GM12891 (cell line): ENCODE data around the gene ATPAF2.
"Not testable (repeated sequence)": the region's sequence is repeated elsewhere in the genome, so short reads cannot be mapped to it uniquely, and the experiment has no call there.

Source experiments
- DNase-seq: peaks from one replicate; pipeline ENCODE4 v3.0.0; 2011; ENCODE audit warnings: low spot score; ENCODE audit not compliant: insufficient read length
- FAIRE-seq: peaks from 2 replicates; lab custom pipeline; 2011; peaks lifted over from hg19 to GRCh38; lab: Jason Lieb, UNC
- PAX5 ChIP-seq: IDR thresholded peaks from 2 replicates; pipeline ENCODE4 v1.6.1; 2011; ENCODE audit warnings: low read length, moderate library complexity, mild to moderate bottlenecking; ENCODE audit not compliant: insufficient read depth, severe bottlenecking
- POLR2A ChIP-seq: IDR thresholded peaks from 2 replicates; pipeline ENCODE4 v1.6.1; 2011; ENCODE audit warnings: low read depth, low read length, control low read depth
- POLR2AphosphoS5 ChIP-seq: IDR thresholded peaks from 2 replicates; pipeline ENCODE4 v1.6.1; 2011; ENCODE audit warnings: low read depth, low read length, control low read depth
- POU2F2 ChIP-seq: IDR thresholded peaks from 2 replicates; pipeline ENCODE4 v1.6.1; 2011; ENCODE audit warnings: low read depth, mild to moderate bottlenecking, control low read depth, low read length, moderate library complexity
- SPI1 ChIP-seq: IDR thresholded peaks from 2 replicates; pipeline ENCODE4 v1.6.1; 2011; ENCODE audit warnings: low read depth, low read length, control low read depth
- TAF1 ChIP-seq: IDR thresholded peaks from 2 replicates; pipeline ENCODE4 v1.6.1; 2011; ENCODE audit warnings: low read depth, low read length, control low read depth

Gene ATPAF2

GRCh38 chr17:18009609-18010420 is 29.2 kb downstream of the ATPAF2 start:
- TF ChIP-seq POLR2AphosphoS5, result no peak
- FAIRE-seq (no peak), DNase-seq (no peak)

GRCh38 chr17:18008496-18009268 is 30.3 kb downstream of the ATPAF2 start:
- FAIRE-seq (no peak), DNase-seq (no peak)
- TF ChIP-seq PAX5 (no peak), POU2F2 (no peak), POLR2AphosphoS5 (no peak), TAF1 (no peak), POLR2A (no peak), SPI1 (no peak)

GRCh38 chr17:18006495-18007239 is 32.3 kb downstream of the ATPAF2 start:
- FAIRE-seq, result no peak
- TF ChIP-seq SPI1 (no peak), PAX5 (no peak), POLR2A (no peak), POU2F2 (no peak), TAF1 (no peak), POLR2AphosphoS5 (no peak)
- DNase-seq, result no peak

GRCh38 chr17:18005496-18005895 is 33.5 kb downstream of the ATPAF2 start:
- FAIRE-seq (no peak), DNase-seq (no peak)
- TF ChIP-seq PAX5 (no peak), TAF1 (no peak), POU2F2 (no peak), POLR2AphosphoS5 (no peak), POLR2A (no peak), SPI1 (no peak)

- DNase-seq, result no peak
- FAIRE-seq, result no peak
- no peak for TF ChIP-seq TAF1
Measured at GRCh38 chr17:18004884-18005305, 34.1 kb downstream of the ATPAF2 start.

- no peak for DNase-seq
- FAIRE-seq, result no peak
- no peak for TF ChIP-seq POLR2A
Measured at GRCh38 chr17:18004345-18004744, 34.6 kb downstream of the ATPAF2 start.

GRCh38 chr17:18002171-18002570 is 36.8 kb downstream of the ATPAF2 start:
- DNase-seq (no peak), FAIRE-seq (no peak)
- TF ChIP-seq PAX5 (no peak), SPI1 (no peak), POU2F2 (no peak), POLR2A (no peak), TAF1 (no peak), POLR2AphosphoS5 (no peak)

GRCh38 chr17:18000030-18000408 is 38.9 kb downstream of the ATPAF2 start:
- DNase-seq (no peak), FAIRE-seq (no peak)
- TF ChIP-seq PAX5, result no peak
- no peak for TF ChIP-seq TAF1
- TF ChIP-seq POLR2AphosphoS5, result no peak
- no peak for TF ChIP-seq SPI1
- TF ChIP-seq POLR2A, result no peak
- no peak for TF ChIP-seq POU2F2

GRCh38 chr17:17999364-18000029 is 39.5 kb downstream of the ATPAF2 start:
- TF ChIP-seq TAF1 (no peak), SPI1 (no peak), POLR2AphosphoS5 (no peak), PAX5 (no peak), POU2F2 (no peak), POLR2A (no peak)
- no peak for DNase-seq
- FAIRE-seq, result no peak

- no peak for FAIRE-seq
Measured at GRCh38 chr17:17998934-17999333, 40.0 kb downstream of the ATPAF2 start.

GRCh38 chr17:17995887-17996286 is 43.1 kb downstream of the ATPAF2 start:
- FAIRE-seq, DNase-seq: not testable (repeated sequence)

More at GRCh38 chr17:17998934-17999333, 40.0 kb downstream of the ATPAF2 start:
- DNase-seq, result no peak
- TF ChIP-seq POLR2AphosphoS5, result no peak
- TF ChIP-seq TAF1, result no peak
- TF ChIP-seq PAX5, result no peak
- TF ChIP-seq POLR2A, result no peak
- no peak for TF ChIP-seq SPI1
- no peak for TF ChIP-seq POU2F2
